Germinal center (tissue), 1 donor: Measurements from ENCODE around the gene PTGIS.

Experiments
- DNase-seq: peaks from one replicate; pipeline ENCODE4 v3.0.0; 2012; ENCODE audit warnings: mixed read lengths, low spot score

Gene PTGIS

GRCh38 chr20:49560186-49560585 lies 7.8 kb downstream of the PTGIS start:
- no peak for DNase-seq

- DNase-seq: no peak
These were observed 8.4 kb downstream of the PTGIS start for GRCh38 chr20:49559411-49560081.

- DNase-seq: no peak
These were observed 9.1 kb downstream of the PTGIS start for GRCh38 chr20:49558826-49559225.

GRCh38 chr20:49557449-49557848 lies 10.5 kb downstream of the PTGIS start:
- DNase-seq: no peak

- no peak for DNase-seq
These were observed 11.3 kb downstream of the PTGIS start for GRCh38 chr20:49556621-49557020.

- DNase-seq: no peak
These were observed 18.0 kb downstream of the PTGIS start for GRCh38 chr20:49549801-49550551.

- no peak for DNase-seq
These were observed 19.5 kb downstream of the PTGIS start for GRCh38 chr20:49548371-49548947.

GRCh38 chr20:49545572-49545971 lies 22.4 kb downstream of the PTGIS start:
- DNase-seq: no peak

GRCh38 chr20:49544535-49544934 lies 23.4 kb downstream of the PTGIS start:
- DNase-seq: no peak

GRCh38 chr20:49543858-49544437 lies 24.0 kb downstream of the PTGIS start:
- DNase-seq: no peak

GRCh38 chr20:49543071-49543857 lies 24.7 kb downstream of the PTGIS start:
- no peak for DNase-seq

- no peak for DNase-seq
These were observed 25.4 kb downstream of the PTGIS start for GRCh38 chr20:49542514-49542991.

GRCh38 chr20:49541733-49542513 lies 26.0 kb downstream of the PTGIS start:
- peak; percentile 77 for DNase-seq

- no peak for DNase-seq
These were observed 27.1 kb downstream of the PTGIS start for GRCh38 chr20:49540687-49541435.

- DNase-seq: no peak
These were observed 27.7 kb downstream of the PTGIS start for GRCh38 chr20:49540232-49540620.

GRCh38 chr20:49539481-49540231 lies 28.3 kb downstream of the PTGIS start:
- DNase-seq: no peak

- no peak for DNase-seq
These were observed 29.0 kb downstream of the PTGIS start for GRCh38 chr20:49538950-49539349.

GRCh38 chr20:49534255-49534712 lies 33.7 kb downstream of the PTGIS start:
- peak; percentile 73 for DNase-seq

- DNase-seq: no peak
These were observed 35.5 kb downstream of the PTGIS start for GRCh38 chr20:49532285-49532946.
